SH-SY5Y (cell line): Measurements from ENCODE around the gene CORO1A.

Source experiments
- GATA2 ChIP-seq: IDR thresholded peaks from 2 replicates; pipeline ENCODE4 v1.6.1; 2011; ENCODE audit warnings: mild to moderate bottlenecking, low read depth, low read length
- GATA3 ChIP-seq: IDR thresholded peaks from 2 replicates; pipeline ENCODE4 v1.6.1; 2011; ENCODE audit warnings: low read depth, mild to moderate bottlenecking, low read length, moderate library complexity

DNA sequence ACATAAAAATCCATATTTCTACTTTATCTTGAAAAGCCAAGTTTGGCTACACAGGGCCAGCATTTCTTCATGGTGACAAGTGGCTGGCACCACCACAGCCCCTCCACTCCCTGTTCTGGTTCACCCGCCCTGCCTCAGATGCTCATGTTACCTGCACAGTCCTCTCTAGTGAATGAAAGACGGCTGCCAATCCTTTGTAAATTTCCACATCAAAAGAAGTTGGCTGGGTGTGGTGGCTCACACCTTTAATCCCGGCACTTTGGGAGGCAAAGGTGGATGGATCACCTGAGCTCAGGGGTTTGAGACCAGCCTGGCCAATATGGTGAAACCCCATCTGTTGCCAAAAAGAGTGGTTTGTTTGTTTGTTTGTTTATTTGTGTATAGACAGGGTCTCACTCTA is 19.9 kb upstream of the CORO1A start:
- TF ChIP-seq GATA2 (no peak), GATA3 (no peak)
